NAMALWA (cell line): ENCODE measurements around the gene UNC50.

Experiments used
- DNase-seq: peaks from one replicate; pipeline ENCODE4 v3.0.0-alpha.2; 2015; ENCODE audit warnings: low spot score

UNC50 gene, protein sequence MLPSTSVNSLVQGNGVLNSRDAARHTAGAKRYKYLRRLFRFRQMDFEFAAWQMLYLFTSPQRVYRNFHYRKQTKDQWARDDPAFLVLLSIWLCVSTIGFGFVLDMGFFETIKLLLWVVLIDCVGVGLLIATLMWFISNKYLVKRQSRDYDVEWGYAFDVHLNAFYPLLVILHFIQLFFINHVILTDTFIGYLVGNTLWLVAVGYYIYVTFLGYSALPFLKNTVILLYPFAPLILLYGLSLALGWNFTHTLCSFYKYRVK

DNA sequence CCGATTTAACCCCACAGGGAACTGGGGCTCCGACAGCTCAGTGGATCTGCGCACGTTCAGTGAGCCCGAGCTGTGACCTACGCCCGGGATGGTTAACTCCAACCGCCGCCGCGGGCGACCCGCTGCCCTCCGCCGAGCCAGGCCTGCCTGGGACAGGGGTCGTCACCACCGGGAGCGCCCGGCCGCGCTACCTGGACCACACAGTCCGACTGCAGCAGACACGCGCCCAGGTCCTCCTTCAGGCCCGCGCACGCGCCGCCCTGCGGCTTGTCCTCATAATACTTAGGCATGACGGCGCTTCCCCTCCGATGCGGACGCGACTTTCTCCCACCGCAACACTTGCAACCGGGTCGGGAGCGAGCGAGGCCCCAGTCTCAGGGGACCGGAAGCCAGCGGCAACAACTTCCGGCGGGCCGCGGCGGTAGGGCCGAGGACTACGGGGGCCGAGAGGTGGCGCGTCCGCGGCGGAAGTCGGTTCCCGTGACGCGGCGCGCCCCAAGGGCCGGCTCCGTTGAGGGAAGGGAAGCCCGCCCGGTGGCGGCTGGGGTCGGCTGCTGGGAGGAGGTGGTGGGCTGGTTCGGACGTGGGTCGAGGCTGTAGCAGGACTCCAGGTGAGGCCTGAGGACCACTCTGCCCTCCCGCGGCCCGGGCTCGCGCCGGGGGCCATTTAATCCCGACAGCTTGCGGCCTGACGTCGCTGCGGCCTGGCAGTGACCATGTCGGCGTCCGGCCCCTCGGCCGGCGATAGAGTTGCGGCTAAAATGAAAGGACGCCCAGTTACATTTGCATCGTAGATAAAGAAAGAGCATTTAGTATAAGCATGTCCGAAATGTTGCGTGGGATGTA is at the start of gene UNC50, which contains the start of gene COA5:
TSS of gene UNC50 (plus strand) at position 474 of the 846 bp plus-strand sequence. CDS start 1,171 bp downstream, outside the sequence.
TSS of gene COA5 (minus strand) at position 397 of the 846 bp plus-strand sequence. CDS start at position 290, 107 bp downstream.
- DNase-seq: peak; percentile 93

DNA sequence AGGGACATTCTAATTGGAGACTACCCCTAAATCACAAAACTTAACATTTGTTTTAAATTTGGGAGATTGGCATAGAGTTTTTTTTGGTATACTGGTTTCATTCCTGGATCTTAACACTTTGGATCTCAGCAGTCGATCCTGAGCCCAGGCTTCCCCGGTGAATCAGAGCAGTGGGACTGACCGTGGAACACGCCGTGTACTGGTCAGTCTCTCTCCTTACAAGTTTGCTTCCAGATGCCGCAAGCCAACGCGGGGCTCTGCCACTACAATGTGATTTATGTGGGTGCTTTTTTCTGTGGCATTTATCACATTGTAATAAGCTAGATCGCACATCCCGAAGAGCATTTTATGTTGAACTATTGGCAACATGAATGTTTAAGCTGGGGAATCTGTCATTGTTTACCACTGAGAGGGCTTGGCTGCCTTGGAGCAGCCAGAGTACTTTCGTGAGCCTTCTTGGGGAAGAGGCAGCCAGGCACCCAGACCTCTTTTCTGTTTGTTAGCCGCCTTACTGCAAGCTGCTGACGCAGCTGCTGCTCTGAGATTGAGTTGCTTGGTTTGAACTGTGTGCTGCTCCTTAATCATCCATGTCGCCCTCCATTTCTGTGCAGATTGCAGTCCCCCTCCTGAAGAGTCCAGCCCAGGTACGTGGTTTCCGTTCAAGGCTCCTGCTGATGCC is 49.4 kb upstream of the UNC50 start:
- DNase-seq: no peak

DNA sequence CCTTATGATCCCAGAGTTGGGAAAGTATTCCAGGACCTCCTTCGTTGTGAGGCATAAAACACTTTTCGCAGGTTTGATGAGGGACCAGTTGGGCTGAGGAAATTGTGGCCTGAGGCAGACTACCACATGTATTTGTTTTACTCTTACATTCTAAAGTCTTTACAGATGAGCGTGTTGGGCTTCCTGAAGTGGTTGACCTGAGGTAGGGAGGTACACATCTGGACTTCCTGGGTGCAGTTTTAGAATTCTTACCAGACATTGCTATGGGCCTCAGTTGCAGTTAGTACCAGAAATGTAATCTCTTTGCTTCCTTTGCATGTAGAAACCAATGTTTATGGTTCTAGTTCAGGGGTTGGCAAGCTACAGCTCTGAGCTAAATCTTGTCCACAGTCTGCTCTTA is 48.8 kb upstream of the UNC50 start:
- no peak for DNase-seq

DNA sequence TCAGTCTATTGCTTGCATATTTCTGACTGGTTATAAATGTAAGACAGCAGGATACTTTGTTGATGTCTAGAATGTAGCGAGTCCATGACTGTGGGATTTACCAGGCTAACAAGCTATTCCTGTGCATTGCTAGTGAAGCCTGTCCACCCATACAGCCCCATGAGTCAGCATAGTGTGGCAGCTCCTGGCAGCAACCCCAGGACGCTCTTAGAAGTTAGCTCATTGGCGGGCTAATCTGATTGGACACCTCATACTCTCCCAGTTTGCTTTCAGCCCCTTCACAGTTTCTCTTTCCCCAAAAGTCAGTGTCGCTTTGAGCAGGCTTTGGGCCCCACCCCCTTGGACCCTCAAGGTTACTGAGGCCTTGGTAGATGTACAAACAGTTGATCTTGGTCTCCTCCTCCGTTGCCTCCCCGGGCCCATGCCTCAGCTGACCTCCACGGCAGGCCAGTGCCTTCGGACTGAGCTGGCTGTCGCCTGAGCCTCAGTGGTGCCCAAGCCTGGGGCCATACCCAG is 48.1 kb upstream of the UNC50 start:
- DNase-seq: no peak

DNA sequence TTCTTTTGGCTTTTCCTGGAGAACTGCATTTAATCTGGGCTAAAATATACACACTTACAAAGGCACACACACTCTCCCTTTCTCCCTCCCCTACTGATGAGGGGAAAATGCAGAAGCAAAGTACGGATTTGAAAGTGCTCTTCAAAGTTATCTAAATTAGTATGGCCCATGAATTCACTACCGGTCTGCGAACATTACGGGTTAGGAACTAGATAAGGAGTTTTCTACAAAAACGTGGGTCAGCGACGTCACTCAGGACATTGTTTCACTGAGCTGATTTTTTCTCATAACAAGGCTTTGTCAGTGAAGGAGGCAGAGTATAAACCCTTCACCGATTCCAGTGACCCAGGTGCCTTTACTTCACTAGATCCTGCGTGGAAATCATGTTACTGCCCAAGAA is 47.4 kb upstream of the UNC50 start:
- no peak for DNase-seq

DNA sequence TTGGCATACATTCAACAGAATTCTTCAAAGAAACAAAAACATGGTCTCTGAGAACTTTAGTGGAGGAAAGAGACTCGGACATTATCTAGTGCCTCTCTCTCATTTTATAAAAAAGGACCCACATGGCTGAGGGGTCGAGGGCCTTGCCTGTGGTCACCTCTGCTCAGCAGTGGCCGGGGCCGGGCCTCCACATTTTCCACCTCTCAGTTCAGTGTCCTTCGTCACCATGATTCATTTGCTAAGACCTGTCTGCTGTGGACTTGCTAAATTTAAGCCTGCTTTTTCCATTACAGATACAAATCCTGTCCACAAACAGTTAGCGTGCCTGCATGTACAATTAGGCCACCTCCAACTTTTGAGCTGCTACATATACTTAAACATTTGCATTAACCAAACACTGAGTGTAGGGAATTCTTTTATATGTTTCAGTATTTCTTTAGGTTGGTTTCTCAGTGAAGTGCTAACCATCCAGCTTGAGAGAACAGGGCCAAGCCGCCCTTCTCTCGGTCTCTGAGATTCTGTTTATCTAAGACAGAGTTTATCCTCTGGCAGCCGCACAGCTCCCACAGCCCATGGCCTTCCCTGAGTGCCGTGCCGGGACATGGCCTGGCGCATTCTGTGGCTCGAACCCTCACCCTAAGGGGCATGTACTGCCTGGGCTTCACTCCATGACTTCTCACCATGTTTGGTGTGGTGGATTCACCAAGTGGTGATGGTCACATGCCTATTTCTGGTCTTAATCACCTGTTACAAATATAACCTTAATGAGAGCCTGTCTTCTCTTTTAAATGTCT is 46.3 kb upstream of the UNC50 start:
- DNase-seq: no peak

DNA sequence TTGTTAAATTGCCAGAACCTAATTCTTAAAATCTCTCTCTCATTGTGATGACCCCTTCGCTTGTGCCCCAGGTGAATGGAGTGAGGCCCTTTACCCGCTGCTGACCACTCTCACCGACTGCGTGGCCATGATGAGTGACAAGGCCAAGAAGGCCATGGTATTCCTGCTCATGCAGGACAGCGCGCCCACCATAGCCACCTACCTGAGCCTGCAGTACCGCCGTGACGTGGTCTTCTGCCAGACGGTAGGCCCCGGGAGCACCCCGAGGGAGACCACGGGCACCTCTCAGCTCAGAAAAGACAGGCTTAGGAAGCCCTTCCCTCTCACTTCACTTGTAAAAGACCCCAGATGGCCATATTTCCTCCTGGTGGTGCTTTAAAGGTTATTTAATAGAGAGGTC is 45.0 kb upstream of the UNC50 start:
- no peak for DNase-seq

DNA sequence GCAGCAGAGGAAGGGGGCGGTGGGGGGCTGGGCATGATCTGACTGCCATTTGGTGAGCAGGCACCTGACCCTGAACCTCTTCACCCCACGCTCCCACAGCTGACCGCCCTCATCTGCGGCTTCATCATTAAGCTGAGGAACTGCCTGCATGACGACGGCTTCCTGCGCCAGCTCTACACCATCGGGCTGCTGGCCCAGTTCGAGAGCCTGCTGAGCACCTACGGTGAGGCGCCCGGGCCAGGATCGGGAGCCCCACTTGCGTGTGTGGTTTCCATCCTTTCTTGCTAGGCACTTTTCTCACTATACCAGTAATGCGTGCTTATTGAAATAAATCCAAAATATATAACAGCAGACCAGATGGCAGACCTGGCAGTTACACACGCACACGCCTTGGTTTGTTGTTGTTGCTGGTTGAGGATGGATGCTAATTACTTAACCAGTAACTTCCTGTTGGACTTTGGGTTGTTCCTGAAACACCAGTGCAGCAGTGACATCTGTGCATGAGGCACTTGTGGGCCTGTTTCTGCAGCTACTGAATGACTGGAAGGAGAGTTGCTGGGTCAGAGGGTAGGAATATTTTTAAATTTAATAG is 43.8 kb upstream of the UNC50 start:
- no peak for DNase-seq

DNA sequence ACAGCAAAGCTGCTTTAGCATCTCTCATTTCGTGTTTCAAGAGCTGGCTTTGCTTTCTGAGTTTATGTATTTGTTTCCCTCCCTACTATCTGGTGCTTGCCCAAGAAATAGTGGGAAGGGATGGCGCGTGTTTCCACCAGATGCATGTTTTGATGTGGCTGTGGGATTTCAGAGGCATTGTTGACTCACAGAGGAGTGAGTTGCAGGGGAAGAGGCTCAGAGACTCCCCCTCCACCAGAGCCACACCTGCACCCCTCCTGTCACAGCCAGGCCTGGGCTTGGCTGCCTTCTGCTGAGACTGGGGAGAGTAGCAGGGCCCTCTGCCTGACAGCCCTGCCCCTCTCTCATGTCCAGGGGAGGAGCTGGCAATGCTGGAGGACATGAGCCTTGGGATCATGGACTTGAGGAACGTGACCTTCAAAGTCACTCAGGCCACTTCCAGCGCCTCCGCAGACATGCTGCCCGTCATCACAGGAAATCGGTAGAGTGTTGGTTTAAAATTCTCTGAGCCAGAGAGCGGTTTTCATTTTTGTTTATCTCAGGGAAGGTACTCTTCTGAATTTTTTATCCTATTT is 43.0 kb upstream of the UNC50 start:
- DNase-seq: no peak

DNA sequence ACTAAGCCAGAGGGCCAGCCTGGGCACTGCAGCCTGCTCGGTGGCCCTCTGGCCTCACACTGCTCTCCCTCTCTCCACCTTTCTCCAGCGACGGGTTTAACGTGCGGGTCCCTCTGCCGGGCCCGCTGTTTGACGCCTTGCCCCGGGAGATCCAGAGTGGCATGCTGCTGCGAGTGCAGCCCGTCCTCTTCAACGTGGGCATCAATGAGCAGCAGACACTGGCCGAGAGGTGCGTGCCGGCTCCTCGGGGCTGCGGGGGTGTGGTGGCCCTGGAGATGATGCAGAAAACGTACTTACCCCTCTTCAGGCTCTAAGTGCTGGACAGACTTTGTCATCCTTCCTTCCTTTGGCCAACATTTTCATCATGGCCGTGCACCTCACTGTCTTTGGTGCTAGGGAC is 42.4 kb upstream of the UNC50 start:
- no peak for DNase-seq

DNA sequence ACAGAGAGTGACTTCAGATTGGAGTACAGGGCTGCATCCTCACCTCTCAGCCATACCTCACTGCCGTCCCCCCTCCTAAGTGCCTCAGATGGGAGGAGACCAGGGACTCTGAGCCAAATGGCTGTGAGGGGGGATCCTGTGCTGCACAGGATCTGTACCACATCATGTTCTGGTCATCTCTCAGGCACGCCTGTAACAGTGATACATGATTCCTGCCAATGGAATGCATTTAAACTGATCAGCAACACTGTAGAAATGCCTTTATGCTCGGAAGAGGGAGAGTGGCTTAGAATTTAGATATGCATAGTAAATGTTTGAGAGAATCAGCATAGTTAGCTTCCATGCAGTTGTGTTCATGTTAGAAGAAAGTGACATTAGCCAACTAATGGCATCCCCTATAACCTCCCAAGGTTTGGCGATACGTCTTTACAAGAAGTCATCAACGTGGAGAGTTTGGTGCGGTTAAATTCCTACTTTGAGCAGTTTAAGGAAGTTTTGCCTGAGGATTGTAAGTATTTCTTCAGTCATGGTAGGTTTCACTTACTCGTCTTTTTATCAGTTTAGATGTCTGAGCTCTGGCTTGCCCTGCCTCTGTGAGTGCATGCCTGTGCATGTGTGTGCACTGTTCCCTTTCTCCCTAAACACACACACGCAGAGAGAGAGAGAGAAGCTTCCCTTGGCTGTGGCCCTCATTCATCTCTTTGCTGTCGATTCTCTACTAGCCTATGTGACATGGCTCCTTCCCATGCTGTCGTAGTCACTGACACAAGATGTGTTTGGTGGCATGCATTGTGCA is 40.0 kb upstream of the UNC50 start:
- no peak for DNase-seq

DNA sequence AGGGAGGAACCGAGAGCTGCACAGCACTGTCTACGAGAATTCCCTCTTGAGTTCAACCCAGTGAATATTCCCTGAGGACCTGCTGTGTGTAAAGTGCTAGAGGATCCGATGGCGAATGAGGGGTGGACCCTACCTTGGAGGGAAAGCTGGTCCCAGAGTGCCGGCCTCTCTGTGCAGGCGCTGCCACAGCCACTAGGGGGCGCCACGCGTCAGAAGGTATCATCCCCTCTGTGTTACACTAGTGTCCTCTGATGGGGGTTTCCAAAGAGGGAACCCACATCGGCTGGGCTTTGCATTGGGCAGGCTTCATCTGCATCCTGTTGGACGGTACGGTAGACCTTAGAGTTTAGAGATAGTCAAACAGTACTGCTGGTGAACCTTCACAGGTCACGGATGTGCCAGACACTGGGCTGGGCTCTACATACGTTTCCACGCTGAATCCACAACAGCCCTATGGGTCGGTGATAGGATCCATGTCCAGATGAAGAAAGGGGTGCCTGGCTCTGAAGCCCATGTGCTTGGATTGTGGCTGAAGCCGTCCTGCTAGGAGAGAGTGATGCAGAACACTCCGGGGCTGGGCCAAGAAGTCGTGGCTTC is 39.1 kb upstream of the UNC50 start:
- DNase-seq: peak; percentile 59

DNA sequence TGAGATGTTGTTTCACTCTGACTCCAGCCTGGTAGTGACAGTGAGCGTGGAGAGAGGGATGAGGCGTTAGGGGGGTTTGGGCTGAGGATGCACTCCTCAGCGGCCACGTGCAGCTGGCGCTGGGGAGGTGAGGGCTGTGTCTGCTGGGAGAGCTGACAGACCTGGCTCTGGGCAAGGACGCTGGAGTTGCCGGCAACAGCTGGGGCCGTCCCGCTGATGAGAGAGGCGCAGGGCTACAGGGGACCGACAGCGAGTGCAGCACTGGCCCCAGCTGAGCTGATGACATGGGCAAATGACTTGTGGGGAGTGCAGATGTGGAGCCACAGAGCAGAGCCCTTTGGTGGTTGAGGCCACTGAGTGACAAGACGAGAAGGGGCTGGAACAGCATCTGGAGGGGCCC is 38.5 kb upstream of the UNC50 start:
- no peak for DNase-seq

DNA sequence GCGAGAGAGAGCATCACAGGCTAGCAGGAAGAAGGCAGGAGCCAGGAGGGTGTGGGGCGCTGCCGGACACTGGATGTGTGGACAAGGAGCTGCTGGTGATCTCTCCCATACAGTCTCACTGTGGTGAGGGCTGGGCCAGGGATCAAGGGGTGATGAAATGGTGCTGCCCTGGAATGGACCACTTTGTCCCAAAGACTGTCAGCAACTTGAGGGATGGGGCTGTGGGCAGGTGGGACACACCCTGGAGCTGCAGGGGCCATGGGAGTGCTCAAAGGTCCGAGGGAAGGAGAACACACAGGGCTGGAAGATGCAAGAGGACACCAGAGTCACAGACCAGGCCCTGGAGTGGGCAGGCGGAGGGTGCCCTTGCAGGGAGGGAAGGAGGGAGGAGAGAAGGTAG is 38.0 kb upstream of the UNC50 start:
- no peak for DNase-seq

DNA sequence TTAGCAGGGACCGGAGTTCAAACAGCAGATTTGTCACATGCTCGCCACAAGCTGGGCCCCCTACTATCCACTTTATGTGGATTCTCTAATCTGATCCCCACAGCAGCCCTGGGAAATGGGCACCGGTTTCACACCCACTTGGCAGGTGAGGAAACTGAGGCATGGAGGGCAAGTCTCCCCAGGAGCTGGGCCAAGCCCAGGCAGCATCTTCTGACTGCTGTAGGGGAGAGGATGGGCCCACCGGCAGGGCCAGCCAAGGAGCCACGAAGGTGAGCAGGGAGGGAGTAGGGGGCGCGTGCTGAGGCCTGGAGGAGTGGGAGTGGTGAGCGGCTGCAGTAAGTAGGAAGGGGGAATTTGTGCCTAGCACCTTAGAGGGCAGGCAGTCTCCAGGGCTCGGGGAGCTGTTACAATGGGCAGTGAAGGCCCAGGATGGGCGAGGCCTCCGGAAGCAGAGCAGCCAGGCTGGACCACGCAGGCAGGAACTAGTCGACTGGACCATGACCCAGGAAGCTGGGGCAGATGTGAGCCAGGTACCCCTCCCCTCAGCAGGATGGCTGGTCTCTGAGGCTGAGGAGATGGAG is 37.2 kb upstream of the UNC50 start:
- no peak for DNase-seq

DNA sequence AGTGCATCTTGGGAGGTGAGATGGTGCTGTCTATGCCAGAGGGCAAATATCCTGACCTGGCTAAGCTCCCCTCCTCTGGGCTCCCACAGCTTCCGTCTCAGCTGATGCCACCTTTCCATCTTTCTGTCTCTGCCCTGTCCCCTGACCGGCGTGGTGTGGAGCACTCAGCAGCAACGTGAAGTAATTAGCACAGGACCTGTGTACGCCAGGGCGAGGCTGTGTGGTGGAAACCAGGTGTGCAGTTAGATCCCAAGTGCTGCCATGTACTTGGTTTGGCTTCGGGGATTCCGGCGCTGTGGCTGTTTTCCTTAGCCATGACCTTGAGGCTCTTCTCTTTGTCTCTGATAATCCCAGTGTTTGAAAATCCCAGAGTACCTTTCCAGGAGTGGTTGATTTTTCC is 36.6 kb upstream of the UNC50 start:
- no peak for DNase-seq

DNA sequence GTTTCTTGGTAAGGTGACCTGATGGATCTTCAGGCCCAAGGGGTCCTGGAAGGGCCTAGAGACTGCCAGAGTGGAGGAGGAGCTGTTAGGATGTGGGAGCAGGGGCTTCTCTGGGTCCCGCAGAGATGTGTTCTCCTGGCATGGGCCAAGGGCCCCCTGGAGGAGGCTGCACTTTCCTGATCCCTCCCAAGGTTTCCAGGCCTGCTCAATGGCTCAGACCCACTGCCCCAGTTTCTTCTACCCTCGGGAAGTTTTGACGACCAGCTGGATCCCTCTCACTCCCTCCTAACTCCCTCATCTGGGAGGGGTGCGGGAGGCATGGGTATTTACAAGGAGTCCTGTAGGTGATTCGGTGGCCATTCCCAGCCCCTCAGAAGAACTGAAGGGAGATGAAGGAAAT is 36.2 kb upstream of the UNC50 start:
- DNase-seq: no peak

DNA sequence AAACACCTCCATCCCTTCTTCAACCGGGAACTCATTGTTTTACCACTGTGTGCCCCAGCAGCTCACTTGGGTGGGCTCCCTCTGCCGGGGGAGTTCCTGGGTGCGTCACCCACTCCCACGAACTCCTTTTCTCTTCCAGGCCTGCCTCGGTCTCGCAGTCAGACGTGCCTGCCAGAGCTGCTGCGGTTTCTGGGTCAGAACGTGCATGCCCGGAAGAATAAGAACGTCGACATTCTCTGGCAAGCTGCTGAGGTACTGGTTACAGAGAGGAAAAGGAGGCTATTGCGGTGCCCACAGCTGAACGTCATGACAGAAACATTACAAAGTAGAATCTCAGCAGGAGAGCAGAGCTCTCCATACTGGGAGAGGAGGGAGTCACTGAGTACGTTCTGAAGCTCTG is 35.7 kb upstream of the UNC50 start:
- no peak for DNase-seq

DNA sequence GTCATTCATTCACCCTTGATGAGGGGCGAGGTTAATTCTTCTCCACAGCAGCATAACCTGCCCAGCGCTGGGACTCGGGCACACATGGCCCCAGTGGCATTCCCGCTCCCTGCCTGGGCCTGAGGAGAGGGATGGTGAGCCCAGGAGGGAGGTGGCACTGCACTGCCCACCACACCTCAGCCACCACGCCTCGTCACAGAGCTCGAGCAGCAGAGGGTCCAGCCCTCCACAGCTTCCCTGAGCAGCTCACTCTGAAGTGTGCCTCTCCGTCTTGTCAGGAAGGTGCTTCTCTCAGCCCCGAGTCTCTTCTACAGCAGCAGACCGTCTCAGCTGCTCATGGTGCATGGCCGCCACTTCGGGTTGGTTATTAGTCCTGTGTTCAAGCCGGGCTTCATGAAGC is 35.0 kb upstream of the UNC50 start:
- no peak for DNase-seq
